GM23338 (cell line): Measurements from ENCODE around the gene TMEM44. TPM values are rescaled to one million over a fixed set of nuclear protein-coding genes. Genes with fewer than 3 reads are reported as not detected.

ENCODE experiments used
- ATAC-seq: fragments of 200-7000 bp; cut with Tn5 transposase; 3 replicates; pipeline ENCODE4 v1.9.1; 2020
- DNase-seq: peaks from one replicate; pipeline ENCODE4 v3.0.0-alpha.2; 2015; ENCODE audit warnings: low spot score
- H2AFZ ChIP-seq: fragments of 200-600 bp; sonication (generic); 2 replicates; pipeline ENCODE4 v1.8.0; 2016; ENCODE audit warnings: antibody characterized with exemption, mild to moderate bottlenecking, moderate library complexity
- H3F3A ChIP-seq: fragments of 200-600 bp; sonication (generic); replicated peaks from 2 replicates; pipeline ENCODE4 v1.8.0; 2017; ENCODE audit warnings: antibody characterized with exemption, mixed run types, low read depth
- H3K27ac ChIP-seq: fragments of 200-600 bp; sonication (generic); 2 replicates; pipeline ENCODE4 v1.6.1; 2016; ENCODE audit warnings: low read depth
- H3K27me3 ChIP-seq: fragments of 200-600 bp; sonication (generic); 2 replicates; pipeline ENCODE4 v1.8.0; 2016; ENCODE audit warnings: mild to moderate bottlenecking, mixed run types, moderate library complexity; ENCODE audit not compliant: insufficient read depth
- H3K36me3 ChIP-seq: fragments of 200-600 bp; sonication (generic); 2 replicates; pipeline ENCODE4 v1.8.0; 2016; ENCODE audit warnings: mild to moderate bottlenecking; ENCODE audit not compliant: insufficient read depth
- H3K4me1 ChIP-seq: fragments of 200-600 bp; sonication (generic); 2 replicates; pipeline ENCODE4 v1.8.0; 2016; ENCODE audit warnings: mild to moderate bottlenecking, moderate library complexity; ENCODE audit not compliant: insufficient read depth
- H3K4me2 ChIP-seq: fragments of 200-600 bp; sonication (generic); 2 replicates; pipeline ENCODE4 v1.7.1; 2017; ENCODE audit warnings: mixed run types
- H3K4me3 ChIP-seq: fragments of 200-600 bp; sonication (generic); 2 replicates; pipeline ENCODE4 v1.6.1; 2016; ENCODE audit warnings: mixed run types
- H3K79me2 ChIP-seq: fragments of 200-600 bp; sonication (generic); replicated peaks from 2 replicates; pipeline ENCODE4 v1.8.0; 2017; ENCODE audit warnings: mild to moderate bottlenecking; ENCODE audit not compliant: insufficient read depth
- H3K9me2 ChIP-seq: fragments of 200-600 bp; sonication (generic); 2 replicates; pipeline ENCODE4 v1.8.0; 2017; ENCODE audit not compliant: insufficient read depth
- H4K20me1 ChIP-seq: fragments of 200-600 bp; sonication (generic); replicated peaks from 2 replicates; pipeline ENCODE4 v1.8.0; 2017; ENCODE audit warnings: mild to moderate bottlenecking; ENCODE audit not compliant: insufficient read depth
- H3K27ac Mint-ChIP-seq: 2 replicates; pipeline ENCODE4 v1.8.0; 2020; ENCODE audit warnings: inconsistent platforms, mild to moderate bottlenecking, moderate library complexity, mixed read lengths
- H3K27me3 Mint-ChIP-seq: 3 replicates; pipeline ENCODE4 v1.8.0; 2022; ENCODE audit warnings: low read depth, mild to moderate bottlenecking, moderate library complexity, mixed read lengths, inconsistent platforms; ENCODE audit not compliant: insufficient read depth, poor library complexity
- H3K36me3 Mint-ChIP-seq: 3 replicates; pipeline ENCODE4 v1.8.0; 2021; ENCODE audit warnings: low read depth, mild to moderate bottlenecking, inconsistent platforms, moderate library complexity, mixed read lengths
- H3K4me1 Mint-ChIP-seq: 3 replicates; pipeline ENCODE4 v1.8.0; 2020; ENCODE audit warnings: mild to moderate bottlenecking, inconsistent platforms, mixed read lengths
- H3K4me3 Mint-ChIP-seq: 3 replicates; pipeline ENCODE4 v1.8.0; 2021; ENCODE audit warnings: moderate library complexity, mild to moderate bottlenecking, inconsistent platforms, mixed read lengths
- H3K9me3 Mint-ChIP-seq: 3 replicates; pipeline ENCODE4 v1.8.0; 2020; ENCODE audit warnings: moderate library complexity, mild to moderate bottlenecking, inconsistent platforms, mixed read lengths
- CREB1 ChIP-seq: fragments of 250-450 bp; sonication (Bioruptor Pico); IDR thresholded peaks from 2 replicates; pipeline ENCODE4 v1.5.0; 2020; ENCODE audit warnings: low read depth, mild to moderate bottlenecking, moderate library complexity
- CTCF ChIP-seq, 2 experiments: fragments of 200-600 bp in 1 of 2; sonication (generic) in 1 of 2; conservative IDR thresholded peaks; 2 replicates each; pipeline versions ENCODE4 v1.5.1 to v1.6.1; 2016 to 2017; ENCODE audit warnings: antibody characterized with exemption in 2 of 2, low read depth in 2 of 2, mild to moderate bottlenecking in 2 of 2, moderate library complexity in 1 of 2
- EZH2 ChIP-seq: fragments of 200-600 bp; sonication (generic); IDR thresholded peaks from one replicate; pipeline ENCODE4 v1.8.0; 2017; ENCODE audit warnings: antibody characterized with exemption, mild to moderate bottlenecking, low read depth; ENCODE audit not compliant: unreplicated experiment
- EZH2phosphoT487 ChIP-seq: fragments of 200-600 bp; sonication (generic); IDR thresholded peaks from one replicate; pipeline ENCODE4 v1.8.1; 2018; ENCODE audit warnings: antibody characterized with exemption; ENCODE audit not compliant: unreplicated experiment
- NANOG ChIP-seq: IDR thresholded peaks from 2 replicates; pipeline ENCODE4 v1.6.1; 2016; ENCODE audit warnings: antibody characterized with exemption, borderline replicate concordance
- POLR2AphosphoS5 ChIP-seq: IDR thresholded peaks from 2 replicates; pipeline ENCODE4 v1.6.1; 2016; ENCODE audit warnings: antibody characterized with exemption, low read depth
- REST ChIP-seq: IDR thresholded peaks from one replicate; pipeline ENCODE4 v1.6.1; 2018; ENCODE audit warnings: antibody characterized with exemption; ENCODE audit not compliant: unreplicated experiment
- STAT1 ChIP-seq: IDR thresholded peaks from one replicate; pipeline ENCODE4 v1.6.1; 2016; ENCODE audit warnings: antibody characterized with exemption; ENCODE audit not compliant: unreplicated experiment
- ZNF114 ChIP-seq: fragments of 250-450 bp; sonication (Bioruptor Pico); IDR thresholded peaks from 2 replicates; pipeline ENCODE4 v1.5.0; 2020; ENCODE audit warnings: mild to moderate bottlenecking, moderate library complexity
- ZNF331 ChIP-seq: fragments of 250-450 bp; sonication (Bioruptor Pico); IDR thresholded peaks from 2 replicates; pipeline ENCODE4 v1.5.0; 2020; ENCODE audit warnings: low read depth, mild to moderate bottlenecking, moderate library complexity
- ZNF462 ChIP-seq: fragments of 250-450 bp; sonication (Bioruptor Pico); IDR thresholded peaks from 2 replicates; pipeline ENCODE4 v1.5.0; 2020; ENCODE audit warnings: mild to moderate bottlenecking, moderate library complexity
- polyA plus RNA-seq: library from polyadenylated mRNA; unstranded; fragments of >200 nt; fragmentation: Nextera tagmentation; extraction: Ambion mirVana; gene quantifications from 2 replicates; pipeline ENCODE4 v1.2.1, GENCODE V29; 2016
- total RNA-seq: library from RNA; depleted of rRNA; stranded (reverse); fragments of >200 nt; shearing (Covaris generic); gene quantifications from 2 replicates; pipeline ENCODE4 v1.2.3, GENCODE V29; 2014

TMEM44 gene
- total and polyA plus RNA-seq, 2 experiments from 2014 or later: 10.0 to 10.5 TPM

DNA sequence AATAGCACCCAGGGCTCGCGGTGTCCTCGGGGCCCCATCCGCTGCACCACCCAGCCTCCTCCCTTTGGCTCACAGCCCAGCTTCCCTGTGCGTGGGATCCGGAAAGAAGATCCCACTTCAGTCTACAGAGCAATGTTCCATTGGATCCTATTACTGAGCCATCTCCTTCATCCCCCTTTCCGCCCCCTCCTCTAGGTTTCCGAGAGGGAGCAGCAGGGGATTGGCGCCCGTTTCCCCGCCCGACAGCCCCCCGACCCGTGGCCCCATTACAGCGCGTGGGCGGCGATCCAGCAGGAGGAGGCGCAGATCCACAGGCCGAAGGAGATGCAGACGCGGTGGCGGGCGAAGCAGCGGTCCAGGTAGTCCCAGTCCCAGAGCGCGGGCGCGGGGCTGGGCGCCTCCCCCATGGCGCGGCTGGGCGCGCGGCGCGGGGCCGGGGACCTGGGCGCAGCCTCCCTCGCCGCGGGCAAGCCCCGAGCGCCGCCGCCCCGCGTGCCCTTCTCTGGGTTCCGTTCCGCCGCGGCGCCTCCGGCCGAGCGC is 340 bp downstream of the TMEM44 start (continued):
- TF ChIP-seq ZNF462 (CRISPR knock-in tag) (no peak), EZH2phosphoT487 (no peak), ZNF331 (CRISPR knock-in tag) (no peak)

- H3F3A ChIP-seq: no peaks in the 10 kb centered on the region
- H3K4me1 ChIP-seq: 0 out of 2 replicates have a peak, but pooled peaks cover 4% of the 10 kb centered on the region
- H2AFZ ChIP-seq: peak overlapping the region; percentile 97
- no peaks in the 10 kb centered on the region; the same call in 1 of the 2 replicates for H3K36me3 ChIP-seq
- Mint-ChIP-seq H3K36me3 (peaks cover 32% of the 10 kb centered on the region), H3K27me3 (peaks cover 12% of the 10 kb centered on the region), H3K27ac (no peak overlapping the region), H3K9me3 (peaks cover 24% of the 10 kb centered on the region), H3K4me1 (no peaks in the 10 kb centered on the region; the same call in 2 of the 3 replicates), H3K4me3 (peak overlapping the region; percentile 87)
- DNase-seq (no peak), ATAC-seq (no peak)
- H3K4me2 ChIP-seq: peak overlapping the region; percentile 88
- H3K9me2 ChIP-seq: no peaks in the 10 kb centered on the region
- no peaks in the 10 kb centered on the region for H3K79me2 ChIP-seq
- H3K27me3 ChIP-seq: 0 out of 2 replicates have a peak, but pooled peaks cover 4% of the 10 kb centered on the region
- no peak overlapping the region for H3K27ac ChIP-seq
- no peaks in the 10 kb centered on the region for H4K20me1 ChIP-seq
- peak overlapping the region; percentile 80 for H3K4me3 ChIP-seq
- TF ChIP-seq REST: no peak
- TF ChIP-seq CTCF (conservative IDR thresholded peaks at IDR 0.05; ENCODE audit: low read depth in 2 of 2): no peak
- TF ChIP-seq NANOG: no peak
- TF ChIP-seq EZH2phosphoT487: no peak
- no peak for TF ChIP-seq CREB1
- no peak for TF ChIP-seq STAT1
- no peak for TF ChIP-seq EZH2
- TF ChIP-seq POLR2AphosphoS5: no peak
- no peak for TF ChIP-seq ZNF114 (CRISPR knock-in tag)
Observed at GRCh38 chr3:194632226-194632808, 902 bp downstream of the TMEM44 start.
